ENCODE data around the gene NCOA4.
"Not testable (repeated sequence)": the region's sequence is repeated elsewhere in the genome, so short reads cannot be mapped to it uniquely, and the experiment has no call there.

The NCOA4 gene

DNA sequence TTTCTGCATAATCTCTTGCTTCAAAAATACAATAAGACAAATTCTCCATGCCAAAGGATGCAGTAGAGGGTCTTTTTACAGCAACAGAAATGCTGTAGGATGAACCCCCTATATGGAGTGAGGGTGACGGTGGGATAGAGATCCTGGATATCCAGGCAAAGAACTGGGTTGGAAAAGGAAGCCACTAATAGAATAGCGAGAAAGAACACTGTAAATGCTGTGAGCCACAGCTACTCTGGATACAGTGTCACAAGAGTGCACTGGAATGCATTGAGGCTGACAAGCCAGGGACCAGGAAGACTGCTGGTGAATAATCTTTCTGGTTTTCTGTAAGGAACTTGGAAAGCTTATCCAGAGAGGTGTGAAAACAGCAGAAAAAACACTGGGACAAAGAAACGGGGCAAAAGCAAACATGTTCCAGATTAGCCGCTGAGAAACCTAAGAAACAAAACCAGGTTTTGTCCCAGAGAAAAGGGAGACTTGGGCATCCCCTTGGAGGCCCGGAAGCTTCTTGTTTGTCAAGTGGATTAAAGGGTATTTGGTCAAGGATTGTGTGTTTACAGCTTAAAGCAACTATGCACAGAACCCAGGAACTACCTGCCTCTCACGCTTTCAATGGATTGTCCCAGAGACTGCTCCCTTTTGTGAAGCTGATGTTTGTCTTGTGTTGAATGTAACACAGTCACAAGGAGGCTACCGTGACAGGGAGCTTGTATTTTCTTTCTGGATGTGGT, 21.8 kb upstream of the NCOA4 start:
- Histone ChIP-seq H2AFZ (ENCODE audit: low read length, unreplicated experiment) (no peak overlapping the region), H3K4me1 (ENCODE audit: control insufficient read depth, insufficient read depth, low read length, unreplicated experiment) (no peaks in the 10 kb centered on the region), H3K27ac (ENCODE audit: low read depth, low read length) (no peak overlapping the region)

DNA sequence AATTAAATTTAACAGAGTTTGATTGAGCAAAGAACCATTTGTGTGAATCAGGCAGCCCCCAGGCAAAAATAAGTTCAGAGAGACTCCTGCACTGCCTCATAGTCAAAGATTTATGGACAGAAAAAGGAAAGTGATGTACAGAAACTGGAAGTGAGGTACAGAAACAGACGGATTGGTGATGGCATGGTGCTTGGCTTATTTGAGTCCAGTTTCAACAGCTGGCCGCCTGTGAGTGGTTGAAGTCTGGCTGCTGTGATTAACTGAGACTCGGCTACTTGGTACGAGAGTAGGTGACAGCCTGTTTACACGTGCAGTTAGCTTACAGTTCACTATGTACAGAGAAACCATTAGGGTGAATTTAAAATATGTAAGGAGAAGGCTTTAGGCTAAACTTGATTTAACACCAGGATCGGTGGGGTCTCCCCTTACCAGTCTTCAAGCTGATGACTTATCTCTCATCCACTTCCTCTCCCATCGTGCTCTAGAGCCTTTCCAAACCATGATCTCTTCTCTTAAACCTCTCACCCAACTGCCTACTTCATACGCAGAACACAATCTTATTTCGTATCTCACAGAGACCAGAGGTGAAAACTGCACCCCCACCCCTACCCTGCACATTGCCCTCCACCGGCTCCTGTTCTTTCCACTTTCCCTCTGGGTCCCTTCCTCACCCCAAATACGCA, 20.7 kb upstream of the NCOA4 start:
- Histone ChIP-seq H3K4me3 (ENCODE audit: low read depth, low read length) (no peak overlapping the region), H3K79me2 (ENCODE audit: control insufficient read depth, insufficient read depth, low read length, unreplicated experiment) (no peaks in the 10 kb centered on the region), H3K27me3 (ENCODE audit: insufficient read depth, low read length) (peaks cover 64% of the 10 kb centered on the region), H2AFZ (ENCODE audit: low read length, unreplicated experiment) (no peak overlapping the region), H3K27ac (ENCODE audit: low read depth, low read length) (no peak overlapping the region), H3K4me1 (ENCODE audit: control insufficient read depth, insufficient read depth, low read length, unreplicated experiment) (no peaks in the 10 kb centered on the region), H3K36me3 (ENCODE audit: insufficient read depth, low read length) (no peaks in the 10 kb centered on the region)

More for the DNA sequence above, 21.8 kb upstream of the NCOA4 start:
- Histone ChIP-seq H3K27me3 (ENCODE audit: insufficient read depth, low read length) (peaks cover 57% of the 10 kb centered on the region), H3K79me2 (ENCODE audit: control insufficient read depth, insufficient read depth, low read length, unreplicated experiment) (no peaks in the 10 kb centered on the region), H3K4me3 (ENCODE audit: low read depth, low read length) (no peak overlapping the region), H3K36me3 (ENCODE audit: insufficient read depth, low read length) (no peaks in the 10 kb centered on the region)

DNA sequence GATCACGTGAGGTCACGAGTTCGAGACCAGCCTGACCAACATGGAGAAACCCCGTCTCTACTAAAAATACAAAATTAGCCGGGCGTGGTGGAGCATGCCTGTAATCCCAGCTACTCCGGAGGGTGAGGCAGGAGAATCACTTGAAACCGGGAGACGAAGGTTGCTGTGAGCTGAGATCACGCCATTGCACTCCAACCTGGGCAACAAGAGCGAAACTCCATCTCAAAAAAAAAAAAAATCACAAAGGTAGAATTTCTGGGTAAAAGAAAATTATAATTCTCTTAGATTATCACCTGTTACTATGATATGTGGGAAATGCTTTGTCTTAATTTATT, 19.0 kb upstream of the NCOA4 start:
- not testable (repeated sequence) for H3K79me2 ChIP-seq (ENCODE audit: control insufficient read depth, insufficient read depth, low read length, unreplicated experiment); H3K27ac ChIP-seq (ENCODE audit: low read depth, low read length); H2AFZ ChIP-seq (ENCODE audit: low read length, unreplicated experiment)

DNA sequence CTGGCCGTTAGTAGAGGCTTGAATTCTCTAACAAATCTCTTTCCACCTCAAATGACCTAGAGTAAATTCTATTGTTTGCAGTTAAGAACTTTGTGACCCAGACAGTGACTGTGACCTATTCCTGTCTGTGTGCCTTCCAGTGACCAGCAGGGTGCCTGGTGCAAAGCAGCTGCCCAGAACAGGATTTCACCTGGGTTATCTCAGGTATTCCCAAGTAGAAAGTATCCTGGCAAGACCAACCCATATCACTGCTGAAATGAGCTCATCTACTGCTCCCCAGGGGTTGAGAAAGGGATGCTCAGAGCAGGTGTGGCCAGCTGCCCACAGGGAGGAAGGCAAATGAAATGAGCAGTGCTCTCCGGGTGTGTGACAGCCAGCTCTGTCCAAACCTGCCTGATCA, 17.7 kb upstream of the NCOA4 start:
- Histone ChIP-seq H3K27ac (ENCODE audit: low read depth, low read length) (no peak overlapping the region), H3K4me3 (ENCODE audit: low read depth, low read length) (no peak overlapping the region), H3K36me3 (ENCODE audit: insufficient read depth, low read length) (no peaks in the 10 kb centered on the region), H3K4me1 (ENCODE audit: control insufficient read depth, insufficient read depth, low read length, unreplicated experiment) (no peaks in the 10 kb centered on the region), H3K27me3 (ENCODE audit: insufficient read depth, low read length) (peaks cover 70% of the 10 kb centered on the region), H3K79me2 (ENCODE audit: control insufficient read depth, insufficient read depth, low read length, unreplicated experiment) (no peaks in the 10 kb centered on the region), H2AFZ (ENCODE audit: low read length, unreplicated experiment) (no peak overlapping the region)

More for the DNA sequence above, 19.0 kb upstream of the NCOA4 start:
- not testable (repeated sequence) for H3K36me3 ChIP-seq (ENCODE audit: insufficient read depth, low read length); H3K4me3 ChIP-seq (ENCODE audit: low read depth, low read length); H3K4me1 ChIP-seq (ENCODE audit: control insufficient read depth, insufficient read depth, low read length, unreplicated experiment)
- peaks cover 76% of the 10 kb centered on the region for H3K27me3 ChIP-seq (ENCODE audit: insufficient read depth, low read length)

DNA sequence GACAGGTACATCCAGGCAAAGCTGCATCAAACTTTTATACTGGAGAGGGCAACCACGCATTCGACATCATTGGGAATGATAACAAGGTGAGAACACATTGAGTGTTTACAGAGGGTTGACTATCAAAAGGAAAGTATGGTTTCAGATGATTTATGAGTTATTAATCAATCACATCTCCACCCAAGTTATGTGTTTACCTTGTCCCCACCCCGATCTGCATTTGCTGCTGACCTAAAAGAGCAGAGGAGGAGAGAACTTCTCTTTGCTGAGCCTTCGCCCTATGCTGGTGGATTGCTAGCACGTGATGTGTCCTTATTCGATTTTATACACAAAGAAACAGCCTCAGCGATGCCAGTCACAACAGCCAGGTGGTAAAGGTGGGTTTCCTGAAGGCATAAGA, 15.8 kb upstream of the NCOA4 start, which contains the start of gene MSMB:
Gene MSMB, minus strand, starts transcription at position 9 of the 400 bp plus-strand sequence. CDS start 32 bp downstream, outside the sequence.
- Histone ChIP-seq H3K27ac (ENCODE audit: low read depth, low read length) (no peak within 1 kb of the TSS), H3K27me3 (ENCODE audit: insufficient read depth, low read length) (peaks cover 70% of the 10 kb centered on the region), H2AFZ (ENCODE audit: low read length, unreplicated experiment) (no peak within 1 kb of the TSS), H3K4me3 (ENCODE audit: low read depth, low read length) (no peak within 1 kb of the TSS), H3K4me1 (ENCODE audit: control insufficient read depth, insufficient read depth, low read length, unreplicated experiment) (no peaks in the 10 kb centered on the region), H3K79me2 (ENCODE audit: control insufficient read depth, insufficient read depth, low read length, unreplicated experiment) (no peaks in the 10 kb centered on the region), H3K36me3 (ENCODE audit: insufficient read depth, low read length) (no peaks in the 10 kb centered on the region)

DNA sequence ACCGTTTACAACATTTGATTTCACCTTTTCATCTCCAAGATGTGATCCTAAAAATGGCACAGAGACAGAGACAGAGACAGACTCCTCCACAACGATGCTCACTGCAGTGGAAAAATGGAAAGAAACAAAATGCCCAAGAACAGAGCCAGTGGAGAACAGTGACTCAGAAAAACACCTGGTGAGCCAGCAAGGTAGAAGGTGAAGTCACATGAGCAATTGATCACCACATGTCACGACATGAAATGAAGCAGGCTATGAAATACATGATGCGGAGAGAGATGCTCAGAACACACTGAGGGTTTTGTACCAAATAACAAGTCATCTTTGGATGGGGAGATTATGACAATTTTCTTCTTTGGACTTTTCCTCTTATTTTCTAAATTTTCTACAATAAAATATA, 12.1 kb upstream of the NCOA4 start:
- H3K4me3 ChIP-seq (ENCODE audit: low read depth, low read length), result no peak overlapping the region

DNA sequence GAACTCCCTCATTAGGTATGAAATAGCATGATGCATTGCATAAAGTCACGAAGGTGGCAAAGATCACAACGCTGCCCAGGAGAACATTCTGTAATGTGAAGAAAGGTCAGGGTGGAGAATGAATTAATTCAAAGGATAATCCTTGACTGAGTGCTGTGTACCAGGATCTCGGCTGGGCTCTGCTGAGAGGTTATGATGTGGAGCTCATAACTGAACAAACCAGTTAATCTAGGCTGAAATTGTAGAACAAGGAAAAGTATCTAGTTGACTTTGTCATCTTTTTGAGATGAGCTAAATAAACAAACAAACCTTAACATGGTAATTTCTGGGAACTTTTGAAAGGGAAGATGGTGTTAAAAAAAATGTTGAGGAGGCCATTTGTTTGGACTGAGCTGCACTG, 9.6 kb upstream of the NCOA4 start:
- Histone ChIP-seq H3K36me3 (ENCODE audit: insufficient read depth, low read length) (no peaks in the 10 kb centered on the region), H3K4me1 (ENCODE audit: control insufficient read depth, insufficient read depth, low read length, unreplicated experiment) (peaks cover 6% of the 10 kb centered on the region), H3K4me3 (ENCODE audit: low read depth, low read length) (no peak overlapping the region), H3K27me3 (ENCODE audit: insufficient read depth, low read length) (peaks cover 25% of the 10 kb centered on the region), H3K79me2 (ENCODE audit: control insufficient read depth, insufficient read depth, low read length, unreplicated experiment) (no peaks in the 10 kb centered on the region), H3K27ac (ENCODE audit: low read depth, low read length) (no peak overlapping the region), H2AFZ (ENCODE audit: low read length, unreplicated experiment) (no peak overlapping the region)

More for the DNA sequence above, 12.1 kb upstream of the NCOA4 start:
- Histone ChIP-seq H3K36me3 (ENCODE audit: insufficient read depth, low read length) (no peaks in the 10 kb centered on the region), H3K79me2 (ENCODE audit: control insufficient read depth, insufficient read depth, low read length, unreplicated experiment) (no peaks in the 10 kb centered on the region), H3K27me3 (ENCODE audit: insufficient read depth, low read length) (peaks cover 49% of the 10 kb centered on the region), H3K27ac (ENCODE audit: low read depth, low read length) (no peak overlapping the region), H3K4me1 (ENCODE audit: control insufficient read depth, insufficient read depth, low read length, unreplicated experiment) (no peaks in the 10 kb centered on the region), H2AFZ (ENCODE audit: low read length, unreplicated experiment) (no peak overlapping the region)

DNA sequence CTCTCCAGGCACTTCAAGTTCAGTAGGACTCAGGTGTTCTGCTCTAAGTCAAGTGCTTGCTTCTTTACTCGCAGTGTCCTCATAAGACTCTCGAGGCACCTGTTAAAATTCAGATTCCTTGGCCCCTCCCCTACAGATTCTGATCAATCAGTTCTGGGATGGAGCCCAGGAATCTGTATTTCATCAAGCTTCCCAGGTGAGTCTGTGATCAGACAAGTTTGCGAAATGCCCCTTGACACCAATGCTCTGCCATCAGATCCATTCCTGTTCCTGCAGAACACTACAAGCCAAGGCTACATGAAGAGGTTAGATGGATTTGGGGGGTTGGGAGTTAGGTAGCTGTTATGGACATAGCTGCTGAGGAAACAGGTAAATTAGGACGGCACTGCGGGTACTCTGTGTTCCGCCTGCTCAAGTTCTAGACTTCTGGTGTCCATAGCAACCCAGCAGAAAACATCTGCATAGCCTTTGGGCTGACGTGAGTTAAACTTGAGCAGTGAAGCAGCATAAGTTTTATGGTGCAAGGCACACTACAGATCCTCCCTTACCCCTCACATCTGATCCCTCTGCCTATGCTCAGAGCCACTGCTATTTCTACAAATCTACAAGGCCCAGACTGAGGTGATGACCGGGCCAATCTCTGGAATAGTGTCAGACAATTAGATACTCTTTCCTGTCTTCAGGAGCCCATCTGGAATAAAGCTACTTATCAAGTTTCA, 6.8 kb upstream of the NCOA4 start:
- Histone ChIP-seq H3K27ac (ENCODE audit: low read depth, low read length) (no peak overlapping the region), H3K36me3 (ENCODE audit: insufficient read depth, low read length) (no peaks in the 10 kb centered on the region), H3K4me3 (ENCODE audit: low read depth, low read length) (no peak overlapping the region), H2AFZ (ENCODE audit: low read length, unreplicated experiment) (no peak overlapping the region), H3K4me1 (ENCODE audit: control insufficient read depth, insufficient read depth, low read length, unreplicated experiment) (peaks cover 11% of the 10 kb centered on the region), H3K27me3 (ENCODE audit: insufficient read depth, low read length) (peaks cover 12% of the 10 kb centered on the region), H3K79me2 (ENCODE audit: control insufficient read depth, insufficient read depth, low read length, unreplicated experiment) (no peaks in the 10 kb centered on the region)

DNA sequence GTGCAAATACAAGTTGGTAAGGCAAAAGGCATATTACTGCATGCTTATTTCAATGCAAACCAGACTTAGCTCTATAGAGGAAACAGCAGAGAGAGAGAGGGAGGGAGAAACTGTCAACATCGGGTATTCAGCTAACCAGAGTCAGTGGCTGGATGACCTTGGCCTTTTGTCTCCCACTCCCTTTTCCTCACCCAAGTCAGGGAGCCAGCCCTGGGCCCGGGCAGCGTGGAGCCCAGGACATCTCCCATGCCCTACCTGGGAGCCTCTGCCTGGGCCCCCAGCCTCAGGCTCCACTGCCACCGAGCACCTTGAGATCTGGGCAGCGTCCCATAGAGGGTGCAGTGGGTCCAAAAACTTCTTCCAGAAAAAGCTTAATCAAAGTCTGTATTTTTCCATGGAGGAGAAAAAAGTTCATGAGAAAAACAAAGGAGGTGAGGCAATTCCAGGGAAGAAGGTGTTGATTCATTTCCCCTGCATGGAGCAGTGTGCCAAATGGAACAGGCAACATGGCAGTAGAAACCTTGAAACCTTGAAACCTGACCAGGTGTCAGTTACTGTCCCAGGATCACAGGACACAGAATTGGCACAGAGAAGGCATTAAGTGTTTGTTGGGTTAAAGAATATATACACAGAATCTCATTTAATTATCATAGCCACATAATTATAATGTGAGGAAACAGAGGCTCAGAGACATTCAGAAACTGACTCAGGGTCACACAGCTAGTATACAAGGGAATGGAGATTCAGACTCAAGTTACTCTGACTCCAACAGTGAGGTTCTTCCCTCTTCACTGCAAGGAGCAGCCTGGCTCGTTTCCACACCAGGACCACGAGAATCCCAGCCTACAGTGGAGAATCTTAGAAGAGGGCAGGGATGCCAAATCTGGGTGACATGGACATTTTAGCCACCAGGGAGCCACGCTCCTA, 5.8 kb upstream of the NCOA4 start:
- Histone ChIP-seq H3K27me3 (ENCODE audit: insufficient read depth, low read length) (peaks cover under 1% of the 10 kb centered on the region; the same call in 1 of the 2 replicates), H3K79me2 (ENCODE audit: control insufficient read depth, insufficient read depth, low read length, unreplicated experiment) (no peaks in the 10 kb centered on the region), H3K4me1 (ENCODE audit: control insufficient read depth, insufficient read depth, low read length, unreplicated experiment) (peaks cover 11% of the 10 kb centered on the region), H3K36me3 (ENCODE audit: insufficient read depth, low read length) (no peaks in the 10 kb centered on the region), H2AFZ (ENCODE audit: low read length, unreplicated experiment) (peak overlapping the region; percentile 12), H3K27ac (ENCODE audit: low read depth, low read length) (no peak overlapping the region), H3K4me3 (ENCODE audit: low read depth, low read length) (no peak overlapping the region)

DNA sequence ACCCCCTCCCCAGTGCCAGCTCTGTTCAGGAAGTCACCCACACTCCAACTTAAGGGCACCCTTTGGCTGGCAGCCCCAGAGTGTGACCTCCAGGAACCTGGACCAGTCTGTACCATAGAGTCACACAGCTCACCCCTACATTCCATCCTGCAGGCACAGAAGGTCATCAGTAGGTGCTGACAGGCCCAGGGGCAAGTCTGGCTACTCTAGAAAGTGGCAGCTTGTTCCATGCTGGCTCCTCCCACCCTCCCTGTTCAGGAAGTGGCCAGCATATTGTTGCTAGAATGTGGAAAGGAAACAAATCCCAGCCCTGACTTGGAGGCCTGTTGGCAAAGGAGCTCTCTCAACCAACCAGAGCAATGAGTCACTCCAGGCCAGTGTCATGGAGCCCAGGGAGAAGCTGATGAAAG, 3.2 kb upstream of the NCOA4 start:
- H2AFZ ChIP-seq (ENCODE audit: low read length, unreplicated experiment), result no peak overlapping the region
- H3K4me1 ChIP-seq (ENCODE audit: control insufficient read depth, insufficient read depth, low read length, unreplicated experiment), result peaks cover 17% of the 10 kb centered on the region

More for the DNA sequence above, 3.2 kb upstream of the NCOA4 start:
- H3K4me3 ChIP-seq (ENCODE audit: low read depth, low read length), result no peak overlapping the region
- no peak overlapping the region for H3K27ac ChIP-seq (ENCODE audit: low read depth, low read length)
- H3K79me2 ChIP-seq (ENCODE audit: control insufficient read depth, insufficient read depth, low read length, unreplicated experiment), result peaks cover 18% of the 10 kb centered on the region
- no peaks in the 10 kb centered on the region for H3K27me3 ChIP-seq (ENCODE audit: insufficient read depth, low read length)
- no peaks in the 10 kb centered on the region for H3K36me3 ChIP-seq (ENCODE audit: insufficient read depth, low read length)
